Stimulated activated CD8-positive, alpha-beta memory T cell treated with anti-CD3 and anti-CD28 coated beads, Interleukin-2, amount 100 ng/mL, for 48 hours (primary cell): Measurements from ENCODE around the gene ARID4B.
"Not testable (repeated sequence)": the region's sequence is repeated elsewhere in the genome, so short reads cannot be mapped to it uniquely, and the experiment has no call there.

Experiments used
- DNase-seq, 2 donors: peaks; one replicate each; pipeline ENCODE4 v3.0.0-alpha.2; 2020; ENCODE audit warnings: low read depth in 2 of 2

The ARID4B gene

DNA sequence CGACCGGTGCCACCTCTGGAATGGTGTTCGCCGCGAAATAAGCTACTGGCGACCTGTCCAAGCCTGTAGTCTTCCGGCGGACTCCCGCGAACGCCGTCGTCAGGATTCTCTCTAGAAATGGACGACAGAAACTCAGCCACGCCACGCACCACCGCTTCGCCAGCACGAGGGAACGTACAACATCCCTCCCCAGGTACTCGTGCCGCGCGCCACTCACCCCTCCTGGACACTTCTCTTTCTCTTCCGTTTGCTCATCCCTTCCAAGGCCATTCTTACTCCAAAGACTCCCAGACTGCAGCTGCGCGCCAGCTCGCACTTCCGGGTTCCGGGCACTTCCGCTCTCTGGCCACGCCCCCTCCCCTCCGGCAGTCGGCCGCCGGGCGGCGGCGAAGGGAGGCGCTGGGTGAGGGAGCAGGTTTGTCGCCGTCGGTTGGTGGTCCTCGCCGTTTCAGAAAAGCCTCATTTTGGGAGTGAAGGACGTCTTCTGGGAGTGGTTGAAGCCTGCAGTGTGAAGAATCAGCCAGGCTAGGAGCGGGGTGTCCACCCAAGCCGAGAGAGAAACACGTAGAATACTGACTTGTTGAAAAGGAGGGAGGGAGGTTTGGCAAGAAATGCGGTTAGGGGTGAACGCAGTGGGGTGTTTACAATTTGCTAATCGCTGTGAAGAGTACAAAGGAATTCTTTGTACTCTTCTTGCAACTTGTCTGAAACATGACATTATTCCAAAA is 166.9 kb downstream of the ARID4B start, which contains the start of gene RBM34:
TSS of gene RBM34 (minus strand) at position 294 of the 728 bp plus-strand sequence. CDS start at position 270, 24 bp downstream.
- peak; percentile 88 to 94 for DNase-seq

DNA sequence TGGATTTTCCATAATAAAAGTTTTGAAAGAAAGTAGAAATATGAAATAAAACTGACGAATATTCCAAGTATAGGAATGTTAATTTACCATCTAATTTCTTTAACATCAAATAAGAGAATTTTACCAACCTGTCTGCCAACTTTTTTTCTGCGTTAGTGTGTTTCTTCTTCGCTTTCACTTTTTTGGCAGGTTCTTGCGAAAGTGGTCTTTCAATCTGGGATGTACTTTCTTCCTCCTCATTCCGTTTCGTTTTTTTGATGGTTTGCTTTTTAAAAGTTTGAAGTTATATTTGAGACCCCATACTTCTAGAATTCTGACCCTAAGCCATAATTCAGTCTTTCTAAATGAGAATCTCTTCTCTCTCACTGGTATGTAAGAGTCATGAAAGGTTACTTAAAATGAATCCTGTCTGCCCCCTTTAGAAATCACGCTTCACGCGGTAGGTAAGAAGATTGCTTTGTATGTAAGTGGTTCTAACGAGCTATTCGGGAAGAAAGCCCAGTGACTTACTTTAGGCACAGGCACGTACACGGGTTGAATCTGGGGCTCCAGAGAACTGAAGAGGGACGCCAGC is 167.5 kb downstream of the ARID4B start:
- no peak for DNase-seq

DNA sequence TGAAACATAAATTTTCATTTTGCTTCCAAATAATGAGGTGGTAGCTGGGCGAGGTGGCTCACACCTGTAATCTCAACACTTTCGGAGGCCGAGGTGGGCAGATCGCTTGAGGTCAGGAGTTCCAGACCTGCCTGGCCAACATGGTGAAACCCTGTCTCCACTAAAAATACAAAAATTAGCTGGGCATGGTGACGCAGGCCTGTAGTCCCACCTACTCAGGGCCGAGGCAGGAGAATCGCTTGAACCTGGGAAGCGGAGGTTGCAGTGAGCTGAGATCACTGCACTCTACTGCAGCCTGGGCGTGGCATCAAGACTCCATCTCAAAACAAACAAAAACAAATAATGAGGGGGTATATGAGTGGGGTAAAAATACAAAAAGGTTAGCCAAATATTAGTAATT is 168.0 kb downstream of the ARID4B start:
- DNase-seq: not testable (repeated sequence)

DNA sequence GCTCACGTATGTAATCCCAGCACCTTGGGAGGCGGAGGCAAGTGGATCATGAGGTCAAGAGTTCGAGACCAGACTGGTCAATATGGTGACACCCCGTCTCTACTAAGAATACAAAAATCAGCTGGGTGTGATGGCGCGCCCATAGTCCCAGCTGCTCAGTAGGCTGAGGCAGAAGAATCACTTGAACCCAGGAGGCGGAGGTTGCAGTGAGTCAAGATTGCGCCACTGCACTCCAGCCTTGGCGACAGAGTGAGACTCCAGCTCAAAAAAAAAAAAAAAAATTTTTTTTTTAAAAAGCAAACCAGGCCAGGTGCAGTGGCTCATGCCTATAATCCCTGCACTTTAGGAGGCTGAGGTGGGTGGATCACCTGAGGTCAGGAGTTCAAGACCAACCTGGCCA is 168.7 kb downstream of the ARID4B start:
- DNase-seq: not testable (repeated sequence)

DNA sequence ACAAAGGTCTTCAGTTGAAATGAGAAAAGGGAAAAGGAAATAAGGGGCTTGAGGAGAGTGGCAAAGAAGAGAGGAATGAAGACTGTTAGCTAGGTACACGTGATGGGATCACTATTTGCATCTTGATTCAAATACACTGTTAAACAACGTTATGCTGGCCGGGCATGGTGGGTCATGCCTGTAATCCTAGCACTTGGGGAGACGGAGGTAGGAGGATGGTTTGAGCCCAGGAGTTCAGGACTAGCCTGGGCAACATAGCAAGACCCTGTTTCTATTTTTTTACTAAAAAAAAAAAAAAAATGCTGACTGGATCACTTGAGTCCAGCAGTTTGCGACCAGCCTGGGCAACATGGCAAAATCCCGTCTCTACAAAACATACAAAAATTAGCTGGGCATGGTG is 169.3 kb downstream of the ARID4B start:
- DNase-seq: no peak

DNA sequence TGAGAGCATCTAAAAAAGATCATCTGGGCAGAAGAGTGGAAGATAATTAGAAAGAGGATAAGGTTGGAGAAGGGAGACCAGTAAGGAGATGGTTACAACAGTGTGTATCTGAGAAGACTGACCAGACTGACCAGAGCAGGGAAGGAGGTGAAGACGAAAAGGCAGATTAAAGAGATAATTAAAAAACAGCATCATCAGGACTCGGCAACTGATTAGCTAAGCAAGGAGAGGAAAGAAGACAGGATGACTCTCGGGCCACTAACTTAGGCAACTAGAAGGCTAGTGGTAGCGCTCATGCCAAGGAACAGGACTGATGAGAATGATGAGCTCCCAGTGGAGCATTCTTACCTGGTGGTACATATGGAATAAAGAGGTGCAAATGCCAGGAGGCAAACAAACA is 170.8 kb downstream of the ARID4B start:
- DNase-seq: no peak

DNA sequence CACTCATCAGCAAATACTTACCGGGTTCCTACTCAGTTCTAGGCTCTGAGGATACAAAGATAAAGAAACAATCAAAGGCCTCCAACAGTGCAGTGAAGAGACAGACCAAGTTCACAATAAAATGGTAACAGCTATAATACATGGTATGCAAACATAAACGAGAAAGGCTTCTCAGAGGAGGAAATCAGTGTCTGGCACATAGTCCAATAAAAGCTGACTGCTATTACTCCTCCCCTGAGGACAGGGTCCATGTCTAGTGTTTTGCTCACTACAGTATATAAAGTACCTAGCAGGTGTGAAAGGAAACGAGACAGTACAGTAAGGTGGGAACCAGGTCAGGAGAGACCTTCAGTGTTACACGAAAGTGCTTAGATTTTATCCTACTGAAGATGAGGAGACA is 171.2 kb downstream of the ARID4B start:
- no peak for DNase-seq

DNA sequence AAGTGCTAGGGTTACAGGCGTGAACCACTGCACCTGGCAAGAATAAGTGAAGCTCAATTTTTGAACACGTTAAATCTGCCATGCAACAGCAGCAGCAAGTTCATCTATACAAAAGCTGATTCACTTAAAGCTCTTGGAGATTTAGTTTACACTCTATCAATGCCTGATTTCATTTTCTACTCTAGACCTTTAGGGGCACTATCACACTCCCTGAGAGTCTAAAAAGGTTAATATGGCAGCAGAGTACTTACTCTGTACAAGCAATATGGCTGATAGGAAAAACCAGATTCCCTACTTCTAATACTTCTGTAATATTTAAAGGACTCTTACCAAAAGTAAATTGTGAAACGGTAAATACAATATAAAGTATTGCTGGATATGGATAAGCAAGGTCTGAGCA is 171.7 kb downstream of the ARID4B start:
- DNase-seq: no peak

DNA sequence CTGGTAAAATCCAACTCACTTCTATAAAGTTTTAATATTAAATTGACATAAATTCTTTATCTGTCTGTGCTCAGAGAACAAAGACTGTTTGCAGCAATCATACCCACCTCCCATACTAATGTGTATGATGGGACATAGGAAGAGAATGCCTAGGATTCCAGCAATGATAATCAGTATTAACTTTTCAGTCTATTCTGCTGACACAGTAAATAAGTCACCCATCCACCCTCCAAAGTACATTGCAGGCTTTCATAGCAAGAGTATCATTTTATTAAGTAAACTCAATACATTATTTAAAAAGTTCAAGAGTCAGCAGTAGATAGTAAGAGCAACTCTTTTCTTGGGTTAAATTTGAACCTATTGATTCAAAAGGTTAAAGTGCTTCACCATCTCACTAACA is 175.7 kb downstream of the ARID4B start:
- no peak for DNase-seq

DNA sequence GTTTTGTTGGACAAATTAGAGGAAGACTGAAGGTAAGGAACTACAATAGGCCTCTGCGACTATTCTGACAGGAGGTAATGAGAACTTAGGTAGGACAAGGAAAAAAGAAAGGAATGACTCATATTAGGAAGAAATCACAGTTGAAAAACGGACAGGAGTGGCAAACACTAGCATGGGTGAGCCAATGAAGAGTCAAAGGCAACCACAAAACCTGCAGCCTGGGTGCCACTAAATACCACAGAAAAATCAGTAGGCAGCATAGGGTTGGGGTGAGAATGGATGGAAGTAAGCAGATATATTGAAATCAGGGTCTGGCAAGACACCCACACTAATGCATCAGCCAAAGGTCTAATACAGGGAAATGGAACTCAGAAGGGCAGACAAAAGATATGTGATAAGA is 176.9 kb downstream of the ARID4B start:
- DNase-seq: no peak

DNA sequence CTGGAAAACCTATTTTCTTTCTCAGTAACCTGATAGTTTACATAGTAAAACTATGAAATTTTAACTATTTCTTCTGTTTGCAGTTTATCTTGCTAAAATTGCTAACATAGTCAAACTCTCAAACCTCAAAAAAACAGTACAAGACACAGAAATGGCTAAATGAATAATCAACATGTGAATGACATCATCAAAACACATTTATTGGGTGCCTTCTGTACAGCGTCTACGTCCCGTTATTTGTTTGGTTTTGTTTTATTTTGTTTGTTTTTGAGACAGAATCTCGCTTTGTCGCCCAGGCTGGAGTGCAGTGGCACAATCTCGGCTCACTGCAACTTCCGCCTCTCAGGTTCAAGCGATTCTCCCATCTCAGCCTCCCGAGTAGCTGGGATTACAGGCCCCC is 178.2 kb downstream of the ARID4B start:
- DNase-seq: no peak

DNA sequence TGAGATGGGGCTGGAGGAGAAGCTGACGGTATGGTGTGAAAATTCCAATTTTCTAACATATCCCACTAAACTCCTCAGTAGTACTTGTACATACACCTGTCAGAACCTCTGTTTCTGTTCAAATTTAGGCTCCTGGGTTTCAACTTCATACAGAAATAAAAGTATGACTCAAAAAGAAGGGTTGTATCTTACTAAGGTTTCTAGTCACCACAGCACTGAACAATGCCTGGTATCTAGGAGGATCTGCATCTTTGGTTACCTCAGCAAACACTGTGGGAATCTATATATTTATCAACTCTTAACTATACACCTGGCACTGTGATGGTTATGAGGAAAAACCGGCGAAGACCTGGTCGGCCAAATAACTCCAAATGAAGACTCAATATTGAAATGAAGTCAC is 180.7 kb downstream of the ARID4B start:
- DNase-seq: no peak

DNA sequence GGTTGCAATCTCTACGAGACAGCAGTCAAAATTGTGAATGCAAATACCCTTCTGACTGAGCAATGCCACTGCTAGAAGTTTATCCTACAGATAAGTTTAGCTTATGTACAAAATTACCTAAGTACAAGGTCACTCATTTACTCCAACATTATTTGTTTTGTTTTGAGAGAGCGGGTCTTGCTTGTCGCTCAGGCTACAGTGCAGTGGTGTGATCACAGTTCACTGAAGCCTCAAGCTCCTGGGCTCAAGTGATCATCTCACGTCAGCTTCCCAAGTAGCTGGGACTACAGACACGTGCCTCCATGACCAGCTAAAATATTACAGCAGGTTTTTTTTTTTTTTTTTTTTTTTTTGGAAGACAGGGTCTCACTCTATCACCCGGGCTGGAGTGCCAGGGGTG is 182.3 kb downstream of the ARID4B start:
- no peak for DNase-seq

DNA sequence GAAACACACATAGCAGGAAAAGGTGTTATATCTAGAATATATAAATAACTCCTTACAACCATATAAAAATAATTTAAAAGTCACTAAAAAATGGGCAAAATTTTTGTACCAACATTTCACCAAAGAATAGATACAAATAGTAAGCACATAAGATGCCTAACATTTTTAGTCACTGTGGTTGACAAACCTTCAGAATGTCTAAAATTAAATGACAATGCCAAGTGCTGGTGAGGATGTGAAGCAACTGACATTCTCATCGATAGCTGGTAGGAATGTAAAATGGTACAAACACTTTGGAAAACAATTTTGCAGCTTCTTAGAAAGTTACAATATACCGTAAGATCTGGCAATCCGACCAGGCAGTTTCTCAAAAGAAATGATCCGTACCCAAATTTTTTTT is 185.0 kb downstream of the ARID4B start:
- DNase-seq: no peak

DNA sequence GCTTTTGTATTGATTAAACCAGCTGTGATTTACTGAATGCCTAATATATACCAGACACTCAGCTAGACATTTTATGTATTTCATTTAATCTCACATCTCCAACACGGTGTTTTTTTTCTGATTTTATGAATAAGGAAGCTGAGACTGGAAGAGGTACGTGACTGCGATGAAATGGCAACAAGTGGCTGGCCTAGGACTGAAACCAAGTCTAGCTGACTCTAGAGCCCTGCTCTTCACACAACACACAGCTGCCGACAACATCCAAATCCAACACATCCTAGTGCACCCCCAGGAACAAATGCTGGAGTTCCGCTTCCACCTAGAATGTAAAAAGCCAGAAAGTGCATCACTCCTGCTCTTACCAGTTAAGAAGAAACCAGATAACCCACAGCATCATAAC is 188.7 kb downstream of the ARID4B start:
- no peak for DNase-seq

DNA sequence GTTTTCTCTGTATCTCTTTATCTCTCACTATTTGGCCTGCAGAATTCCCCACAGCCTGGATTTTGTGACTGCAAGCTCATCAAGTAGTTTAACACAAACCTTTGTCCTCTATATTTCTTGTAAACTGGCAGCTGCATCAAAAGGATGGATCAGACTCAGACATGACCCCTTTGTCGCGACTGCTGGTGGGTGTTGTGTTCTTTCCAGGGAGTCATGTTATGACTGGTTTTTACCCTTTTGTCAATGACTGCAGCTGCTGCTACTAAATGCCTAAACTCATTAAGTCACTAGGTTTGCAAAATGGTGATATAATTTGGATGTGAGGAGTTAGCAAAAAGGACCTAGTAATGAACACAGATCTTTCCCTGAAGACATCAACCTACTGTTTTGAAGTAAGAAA is 189.2 kb downstream of the ARID4B start:
- no peak for DNase-seq

DNA sequence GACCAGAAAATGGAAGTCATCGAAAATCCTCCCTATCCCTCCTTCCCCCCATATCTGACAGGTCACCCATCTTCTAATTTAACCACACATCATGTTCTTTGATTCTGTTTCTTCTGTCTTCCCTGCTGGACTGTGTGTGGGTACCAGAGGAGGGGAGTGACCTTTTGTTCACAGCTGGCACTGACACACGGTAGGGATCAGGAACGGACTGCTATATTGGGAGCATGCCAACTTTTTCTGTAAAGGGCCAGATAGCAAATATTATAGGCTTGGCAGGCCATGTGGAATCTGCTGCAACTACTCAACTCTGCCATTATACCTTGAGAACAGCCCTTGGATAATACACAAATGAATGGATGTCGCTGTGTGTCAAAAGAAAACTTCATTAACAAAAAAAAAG is 191.9 kb downstream of the ARID4B start:
- DNase-seq: no peak

DNA sequence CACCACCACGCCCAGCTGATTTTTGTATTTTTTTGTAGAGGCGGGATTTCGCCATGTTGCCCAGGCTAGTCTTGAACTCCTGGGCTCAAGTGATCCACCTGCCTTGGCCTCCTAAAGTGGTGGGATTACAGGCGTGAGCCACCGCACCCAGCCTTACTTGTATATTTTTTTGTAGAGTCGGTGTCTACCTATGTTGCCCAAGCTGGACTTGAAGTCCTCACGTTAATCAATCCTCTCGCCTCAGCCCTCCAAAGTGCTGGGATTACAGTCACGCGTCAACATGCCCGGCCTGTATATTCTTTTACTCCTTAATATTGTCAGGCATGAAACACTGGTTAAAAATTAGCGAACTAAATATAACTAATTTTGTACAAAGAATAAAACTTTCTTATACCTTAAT is 193.8 kb downstream of the ARID4B start:
- DNase-seq: no peak

DNA sequence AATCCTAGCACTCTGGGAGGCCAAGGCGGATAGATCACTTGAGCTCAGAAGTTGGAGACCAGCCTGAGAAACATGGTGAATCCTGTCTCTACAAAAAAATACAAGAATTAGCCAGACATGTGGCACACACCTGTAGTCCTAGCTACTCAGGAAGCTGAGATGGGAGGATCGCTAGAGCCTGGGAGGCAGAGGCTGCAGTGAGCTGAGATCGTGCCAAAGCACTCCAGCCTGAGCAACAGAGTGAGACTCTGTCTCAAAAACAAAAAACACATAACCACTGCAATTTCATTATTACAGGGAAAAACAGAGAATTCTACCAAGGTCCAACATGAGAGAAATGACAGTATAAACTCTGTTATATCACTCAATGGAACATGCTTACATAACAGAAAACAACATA is 194.9 kb downstream of the ARID4B start:
- DNase-seq: no peak

DNA sequence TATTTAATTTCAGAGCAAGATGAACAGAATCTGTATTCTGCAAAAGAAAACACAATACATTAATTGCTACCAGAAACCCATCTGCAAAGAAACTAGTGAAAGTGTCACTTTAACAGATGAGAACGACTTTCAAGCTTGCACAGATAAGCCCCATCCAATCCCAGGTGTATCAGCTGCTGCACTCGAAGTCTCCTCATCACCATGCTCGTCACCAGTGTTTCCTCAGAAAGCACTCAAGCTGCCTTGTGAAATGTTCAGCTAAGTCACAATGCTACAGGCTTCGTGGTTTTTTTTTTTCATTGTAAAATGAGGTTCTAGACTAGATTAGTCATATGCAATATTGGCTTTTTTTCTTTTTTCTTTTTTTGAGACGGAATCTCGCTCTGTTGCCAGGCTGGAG is 196.0 kb downstream of the ARID4B start:
- no peak for DNase-seq

DNA sequence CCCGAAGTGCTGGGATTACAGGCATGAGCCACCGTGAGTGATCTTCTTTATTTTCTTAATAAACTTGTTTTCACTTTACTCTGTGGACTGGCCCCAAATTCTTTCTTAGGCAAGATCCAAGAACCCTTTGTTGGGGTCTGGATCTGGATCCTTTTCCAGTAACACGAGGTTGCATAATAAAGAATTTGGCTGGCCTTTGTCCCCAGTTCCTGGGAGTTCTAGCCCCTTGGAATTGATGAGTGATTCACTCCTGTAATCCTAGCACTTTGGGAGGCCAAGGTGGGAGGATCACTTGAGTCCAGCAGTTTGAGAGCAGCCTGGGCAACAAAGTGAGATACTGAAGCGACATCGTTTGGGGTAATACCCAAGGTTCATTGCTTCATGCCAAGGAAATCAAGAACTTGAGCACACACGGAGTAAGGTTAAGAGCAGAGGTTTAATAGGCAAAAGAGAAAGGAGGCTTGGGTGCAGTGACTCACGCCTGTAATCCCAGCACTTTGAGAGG is 197.2 kb downstream of the ARID4B start:
- DNase-seq: no peak

DNA sequence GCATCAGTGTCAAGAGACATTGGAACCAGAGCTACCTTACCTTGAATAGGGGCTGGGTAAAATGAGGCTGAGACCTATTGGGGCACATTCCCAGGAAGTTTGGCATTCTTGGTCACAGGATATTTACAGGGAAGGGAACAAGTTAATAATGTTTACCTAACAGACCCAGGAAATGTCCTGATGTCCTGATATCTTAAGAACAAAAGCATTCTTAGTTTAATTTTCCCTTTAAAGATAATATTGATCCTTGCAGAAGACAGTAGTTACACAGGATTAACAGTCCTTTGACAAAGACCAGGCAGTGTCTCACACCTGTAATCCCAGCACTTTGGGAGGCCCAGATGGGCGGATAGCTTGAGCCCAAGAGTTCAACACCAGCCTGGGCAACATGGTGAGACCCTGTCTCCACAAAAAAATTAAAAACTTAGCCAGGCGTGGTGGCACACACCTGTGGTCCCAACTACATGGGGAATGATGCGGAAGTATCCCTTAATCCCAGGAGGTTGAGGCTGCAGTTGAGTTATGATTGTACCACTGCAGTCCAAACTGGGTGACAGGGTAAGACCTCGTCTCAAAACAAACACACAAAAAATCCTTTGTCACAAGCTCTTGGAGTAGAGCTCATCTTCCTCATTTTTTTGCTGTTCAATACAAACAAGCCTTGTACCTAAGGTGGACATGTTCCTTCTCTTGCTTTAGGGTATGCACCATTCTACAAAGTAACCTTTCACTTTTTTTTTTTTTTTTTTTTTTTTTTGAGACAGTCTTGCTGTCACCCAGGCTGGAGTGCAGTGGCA is 198.0 kb downstream of the ARID4B start:
- no peak for DNase-seq
